HG03175 (cell line): ENCODE results near the gene CADM4.
"Not testable (repeated sequence)": the region's sequence is repeated elsewhere in the genome, so short reads cannot be mapped to it uniquely, and the experiment has no call there.

Source experiments
- ATAC-seq: cut with Tn5 transposase; IDR thresholded peaks from one replicate; pipeline ENCODE4 v1.9.1; 2021; ENCODE audit warnings: mild to moderate bottlenecking, moderate library complexity; ENCODE audit not compliant: unreplicated experiment

The CADM4 gene

DNA sequence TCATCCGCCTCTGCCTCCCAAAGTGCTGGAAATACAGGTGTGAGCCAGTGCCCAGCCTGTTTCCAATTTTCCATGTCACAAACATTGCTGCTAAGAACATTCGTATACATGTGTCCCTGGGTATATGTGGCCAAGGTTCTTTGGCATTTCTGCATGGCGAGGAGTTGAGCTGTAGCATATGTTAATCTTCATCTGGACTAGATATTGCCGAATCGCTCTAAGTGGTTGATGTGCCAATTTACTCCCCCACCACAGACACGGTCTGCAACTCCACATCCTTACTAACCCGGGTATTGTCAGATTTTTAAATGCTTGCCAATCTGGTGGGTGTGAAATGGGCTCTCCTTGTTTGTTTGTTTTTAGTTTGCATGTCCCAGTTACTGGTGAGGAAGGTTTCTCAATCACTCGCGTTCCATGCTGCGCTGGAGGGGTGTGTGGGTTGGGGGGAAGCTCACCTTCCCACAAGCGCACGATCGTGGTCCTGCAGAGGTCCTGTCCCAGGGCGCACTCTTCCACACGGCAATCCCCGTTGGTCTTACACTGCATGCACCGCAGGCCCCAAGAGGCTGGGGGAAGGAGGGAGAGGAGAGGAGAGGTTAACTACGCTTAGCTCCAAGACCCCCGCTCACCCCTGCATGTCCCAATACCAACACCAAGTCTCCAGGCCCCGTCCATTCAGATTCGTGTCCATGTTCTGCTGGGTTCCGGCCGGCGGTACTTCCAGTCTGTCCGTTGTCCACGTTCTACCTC lies 27.7 kb upstream of the CADM4 start:
- ATAC-seq = no peak

DNA sequence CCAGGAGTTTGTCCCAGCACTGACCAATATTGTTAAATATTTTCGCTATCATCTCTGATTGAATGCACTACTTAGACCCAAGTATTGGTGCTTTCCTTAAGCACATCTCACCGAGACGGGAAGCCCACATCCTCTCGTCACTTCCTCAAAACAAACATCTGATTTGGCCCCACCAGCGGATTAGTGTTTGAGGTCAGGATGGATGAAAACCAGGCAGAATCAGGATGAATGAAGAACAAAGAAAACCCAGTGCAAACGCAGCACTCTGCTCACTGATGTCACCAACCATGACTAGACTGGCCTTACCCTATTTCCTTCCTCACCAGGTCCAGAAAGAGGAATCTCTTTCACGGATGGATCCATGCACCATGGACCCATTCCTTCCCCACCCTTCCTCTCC lies 24.4 kb upstream of the CADM4 start:
- no peak for ATAC-seq

GRCh38 chr19:43662487-43662886 lies 22.8 kb upstream of the CADM4 start:
- no peak for ATAC-seq

GRCh38 chr19:43660971-43661360 lies 21.3 kb upstream of the CADM4 start:
- ATAC-seq = no peak

DNA sequence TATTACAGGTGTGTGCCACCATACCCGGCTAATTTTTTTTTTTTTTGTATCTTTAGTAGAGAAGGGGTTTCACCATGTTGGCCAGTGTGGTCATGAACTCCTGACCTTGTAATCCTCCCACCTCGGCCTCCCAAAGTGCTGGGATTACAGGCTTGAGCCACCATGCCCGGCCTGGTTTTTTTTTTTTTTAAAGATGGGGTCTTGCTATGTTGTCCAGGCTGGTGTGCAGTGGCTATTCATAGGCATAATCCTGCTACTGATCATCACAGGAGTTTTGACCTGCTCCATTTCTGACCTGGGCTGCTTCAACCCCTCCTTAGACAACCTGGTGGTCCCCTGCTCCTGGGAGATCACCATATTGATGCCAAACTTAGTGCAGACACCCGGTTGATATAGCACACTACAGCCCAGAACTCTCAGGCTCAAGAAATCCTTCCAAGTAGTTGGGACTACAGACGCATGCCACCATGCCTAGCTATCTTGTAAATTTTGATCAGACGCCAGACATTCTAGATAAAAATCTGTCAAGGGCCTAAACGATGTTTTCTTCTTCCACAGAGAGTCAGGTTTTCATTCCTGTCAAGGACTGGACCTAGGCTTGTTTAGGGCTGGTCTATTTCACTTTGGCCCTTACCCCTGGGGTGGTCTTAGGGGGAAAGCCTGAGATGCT lies 20.8 kb upstream of the CADM4 start:
- ATAC-seq = no peak

GRCh38 chr19:43658494-43658893 lies 18.8 kb upstream of the CADM4 start:
- ATAC-seq = no peak

DNA sequence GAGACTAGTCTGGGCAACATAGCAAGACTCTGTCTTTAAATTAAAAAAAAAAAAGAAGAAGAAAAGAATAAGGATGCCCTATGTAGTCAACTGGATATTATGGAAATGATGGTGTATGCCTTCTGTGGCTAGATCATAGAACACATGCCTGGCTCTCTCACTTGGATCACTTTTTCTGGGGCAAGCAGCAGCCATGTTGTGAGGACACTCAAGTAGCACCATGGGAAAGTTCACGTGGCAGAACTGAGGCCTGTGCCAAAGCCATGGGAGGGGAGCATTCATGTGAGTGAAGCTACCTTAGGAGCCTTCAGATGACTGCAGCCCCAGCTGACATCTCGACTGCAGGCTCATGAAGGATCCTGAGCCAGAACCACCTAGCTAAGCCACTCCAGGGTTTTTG lies 18.4 kb upstream of the CADM4 start:
- no peak for ATAC-seq

DNA sequence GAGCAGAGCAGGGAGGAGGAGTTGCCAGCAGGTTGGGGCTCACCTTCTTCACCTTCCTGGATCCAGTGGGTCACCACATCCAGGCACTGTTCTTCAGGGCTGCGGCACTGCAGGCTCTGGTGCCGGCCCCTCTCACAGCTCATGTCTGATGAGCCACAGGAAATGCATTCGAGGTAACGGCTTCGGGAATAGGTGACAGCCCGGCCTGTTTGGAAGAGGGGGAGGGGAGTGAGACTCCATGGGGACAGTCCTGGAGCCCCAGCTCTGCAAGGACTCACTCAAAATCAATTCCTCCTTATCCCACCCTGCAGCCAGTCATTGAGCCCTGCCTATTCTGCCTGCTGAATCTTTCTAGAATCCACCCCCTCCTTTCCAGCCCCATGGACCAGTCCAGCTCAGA lies 16.8 kb upstream of the CADM4 start:
- no peak for ATAC-seq

- no peak for ATAC-seq
Observed at GRCh38 chr19:43652546-43652874, 12.9 kb upstream of the CADM4 start.

GRCh38 chr19:43651758-43652545 lies 12.3 kb upstream of the CADM4 start:
- ATAC-seq = no peak

- not testable (repeated sequence) for ATAC-seq
Observed at GRCh38 chr19:43650276-43650675, 10.6 kb upstream of the CADM4 start.

GRCh38 chr19:43649514-43649913 lies 9.9 kb upstream of the CADM4 start:
- no peak for ATAC-seq

DNA sequence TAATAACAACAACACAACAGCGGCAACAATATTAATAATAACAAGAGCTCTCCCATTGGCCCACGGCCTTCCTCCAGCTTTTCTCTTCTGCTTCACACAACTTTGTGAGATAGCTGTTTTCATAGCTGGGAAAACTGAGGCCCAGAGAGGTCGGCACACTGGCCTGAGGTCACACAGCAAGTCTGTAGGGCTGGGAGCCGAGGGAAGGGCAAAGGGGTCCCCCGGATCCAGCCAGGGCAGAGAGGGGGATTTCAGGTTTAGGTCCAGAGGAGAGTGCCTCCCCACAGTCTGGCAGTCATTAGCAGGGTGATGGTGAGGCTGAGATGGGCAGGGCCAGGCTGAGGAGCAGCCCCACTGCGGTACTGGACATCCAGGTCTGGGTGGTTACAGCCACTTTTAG lies 9.0 kb upstream of the CADM4 start:
- no peak for ATAC-seq

GRCh38 chr19:43644181-43644580 lies 4.5 kb upstream of the CADM4 start:
- ATAC-seq = no peak

DNA sequence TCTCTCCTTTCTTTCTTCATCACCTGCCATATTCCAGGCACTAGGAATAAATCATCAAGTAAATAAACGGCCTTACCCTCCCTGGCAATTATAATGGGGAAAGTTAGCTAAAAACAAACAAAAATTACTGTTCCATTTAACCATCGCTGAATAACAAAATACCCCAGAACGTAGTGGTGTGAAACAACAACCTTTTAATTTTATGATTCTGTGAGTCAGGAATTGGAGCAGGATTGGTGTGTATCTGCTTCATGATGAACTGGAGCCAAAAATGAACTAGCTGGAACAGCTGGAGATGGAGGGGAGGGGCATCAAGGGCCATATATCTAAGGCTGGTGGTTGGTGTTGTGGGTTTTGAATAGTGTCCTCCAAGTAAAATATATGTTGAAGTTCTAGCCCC lies 3.7 kb upstream of the CADM4 start:
- ATAC-seq = no peak

- ATAC-seq = no peak
Observed at GRCh38 chr19:43642531-43642930, 2.9 kb upstream of the CADM4 start.

DNA sequence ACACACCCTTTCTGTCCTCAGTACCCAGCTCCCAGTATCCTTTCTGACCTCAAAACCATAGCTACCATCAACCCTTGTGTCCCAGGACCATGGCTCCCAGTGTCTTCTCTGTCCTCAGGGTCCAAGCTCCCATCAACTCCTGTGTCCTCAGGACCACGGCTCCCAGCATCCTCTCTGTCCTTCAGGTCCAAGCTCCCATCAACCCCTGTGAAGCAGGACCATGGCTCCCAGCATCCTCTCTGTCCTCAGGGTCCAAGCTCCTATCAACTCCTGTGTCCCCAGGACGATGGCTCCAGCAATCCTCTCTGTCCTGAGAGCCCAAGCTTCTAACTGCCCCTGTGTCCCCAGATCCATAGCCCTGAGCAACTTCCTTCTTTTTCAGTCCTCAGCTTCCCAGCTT lies 1.7 kb upstream of the CADM4 start:
- no peak for ATAC-seq

DNA sequence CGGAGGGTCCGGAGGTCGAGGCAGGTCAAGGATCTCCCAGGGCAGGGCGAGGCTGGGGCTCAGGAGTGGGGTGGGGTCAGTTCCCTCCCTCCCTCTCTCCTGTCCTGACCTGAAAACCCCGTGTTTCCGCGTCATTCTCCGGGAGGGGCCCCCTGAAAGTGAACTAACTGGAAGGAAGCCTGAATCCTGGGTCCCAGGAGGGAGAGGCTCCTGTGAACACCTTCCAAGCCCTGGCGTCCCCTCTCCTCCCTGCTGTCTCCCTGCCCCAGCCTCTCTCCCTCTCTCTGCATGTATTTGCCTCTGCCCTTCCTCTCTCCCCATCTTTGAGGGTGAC lies 741 bp upstream of the CADM4 start:
- no peak for ATAC-seq

GRCh38 chr19:43638995-43639518 lies 593 bp downstream of the CADM4 start:
- no peak for ATAC-seq

- ATAC-seq = no peak
Observed at GRCh38 chr19:43638214-43638994, 1.2 kb downstream of the CADM4 start.

GRCh38 chr19:43636121-43636683 lies 3.4 kb downstream of the CADM4 start:
- no peak for ATAC-seq
